A549 treated with GW870086 at 1 μM for 4 hours (cell line): Measurements from ENCODE around the gene ACACA. TPM values are rescaled to one million over a fixed set of nuclear protein-coding genes. Genes with fewer than 3 reads are reported as not detected.

Experiments used
- total RNA-seq: library from RNA; stranded (reverse); fragments of 200-300 nt; extraction: Qiagen RNA extraction; gene quantifications from 5 replicates; pipeline ENCODE4 v1.2.3, GENCODE V29; 2022; ENCODE audit warnings: low read depth

Gene ACACA
- 42.9 to 53.3 TPM (median 49.0 TPM) in 5 replicates for total RNA-seq

DNA sequence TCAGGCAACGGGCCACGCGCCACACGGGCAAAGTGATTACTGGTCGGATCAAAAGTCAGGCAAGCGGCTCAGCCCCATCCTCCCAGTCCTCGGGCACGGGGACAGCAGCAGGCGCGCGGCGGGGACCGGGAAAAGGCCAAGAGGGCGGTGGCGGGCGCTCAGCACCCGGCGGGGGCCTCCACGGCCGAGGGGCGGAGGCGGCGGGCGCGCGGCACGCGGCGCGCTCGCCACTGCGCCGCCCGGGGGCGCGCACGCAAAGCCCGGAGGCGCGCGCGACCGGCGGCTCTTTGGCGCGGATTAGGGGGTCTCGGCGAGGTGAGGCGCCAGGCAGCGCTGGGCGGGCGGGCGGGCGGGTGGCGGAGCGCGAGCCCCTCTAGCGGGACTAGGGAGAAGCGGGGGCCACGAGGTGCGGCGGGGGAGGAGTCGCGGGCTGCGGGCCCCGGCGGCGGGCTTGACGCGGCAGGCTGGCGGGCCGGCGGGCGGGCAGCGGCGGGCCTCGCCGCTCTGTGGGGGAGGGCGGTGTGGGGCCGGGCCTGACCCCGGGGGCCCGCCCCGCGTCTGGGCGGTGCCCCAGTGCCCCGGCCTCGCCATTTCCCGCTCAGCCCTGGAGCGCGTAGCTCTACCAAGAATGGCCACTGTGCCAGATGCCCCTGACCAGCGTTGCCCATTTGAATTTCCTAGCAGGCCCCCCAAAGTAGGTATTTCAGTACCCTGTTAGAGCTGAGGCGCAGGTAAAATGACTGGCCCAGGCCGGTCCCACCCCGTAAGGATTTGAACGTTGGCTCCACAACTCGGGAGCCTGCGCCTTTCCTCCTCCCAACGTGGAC, at the start of gene ACACA, which contains the start of gene TADA2A:
Gene ACACA, minus strand, starts transcription at position 202 of the 827 bp plus-strand sequence. CDS start 537 bp downstream, outside the sequence.
Gene TADA2A, plus strand, starts transcription at position 252 of the 827 bp plus-strand sequence. CDS start 4,480 bp downstream, outside the sequence.

GRCh38 chr17:37375706-37376105, 30.9 kb downstream of the ACACA start, which contains the start of gene C17orf78:
Gene C17orf78, plus strand, starts transcription at chr17:37375985. Its CDS starts 108 bp downstream, at chr17:37376093.

Other genes starting within 250 kb of the ACACA start
- not detected in 5 replicates for gene C17orf78, start 30.9 kb downstream of the ACACA start, total RNA-seq
- gene TADA2A, start 50 bp upstream of the ACACA start, total RNA-seq, result 10.9 to 12.9 TPM (median 12.0 TPM) in 5 replicates
- gene DUSP14, start 83.1 kb upstream of the ACACA start, total RNA-seq, result 41.9 to 54.5 TPM (median 51.5 TPM) in 5 replicates
- 12.0 to 15.7 TPM (median 13.3 TPM) in 5 replicates for gene SYNRG, start 202.6 kb upstream of the ACACA start, total RNA-seq
- 26.8 to 32.4 TPM (median 30.7 TPM) in 5 replicates for gene DDX52, start 236.6 kb upstream of the ACACA start, total RNA-seq